ENCODE data around the gene PCBD2.

DNA sequence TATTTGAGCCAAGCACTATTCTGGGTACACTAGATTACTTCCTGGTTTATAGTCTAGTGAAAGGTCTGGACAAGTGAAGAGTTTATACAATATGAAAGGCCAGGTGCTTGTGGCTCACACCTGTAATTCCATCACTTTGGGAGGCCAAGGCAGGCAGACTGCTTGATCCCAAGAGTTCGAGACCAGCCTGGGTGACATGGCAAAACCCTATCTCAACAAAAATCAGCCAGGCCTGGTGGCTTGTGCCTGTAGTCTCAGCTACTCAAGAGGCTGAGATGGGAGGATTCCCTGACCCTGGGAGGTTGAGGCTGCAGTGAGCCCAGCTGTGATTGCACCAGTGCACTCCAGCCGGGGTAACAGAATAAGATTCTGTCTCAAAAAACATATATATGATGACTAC, 40.2 kb upstream of the PCBD2 start:
- no peak for TF ChIP-seq EZH2 (IDR thresholded peaks at IDR 0.05; ENCODE audit: borderline replicate concordance, low read length)
- TF ChIP-seq, protein P1, sequence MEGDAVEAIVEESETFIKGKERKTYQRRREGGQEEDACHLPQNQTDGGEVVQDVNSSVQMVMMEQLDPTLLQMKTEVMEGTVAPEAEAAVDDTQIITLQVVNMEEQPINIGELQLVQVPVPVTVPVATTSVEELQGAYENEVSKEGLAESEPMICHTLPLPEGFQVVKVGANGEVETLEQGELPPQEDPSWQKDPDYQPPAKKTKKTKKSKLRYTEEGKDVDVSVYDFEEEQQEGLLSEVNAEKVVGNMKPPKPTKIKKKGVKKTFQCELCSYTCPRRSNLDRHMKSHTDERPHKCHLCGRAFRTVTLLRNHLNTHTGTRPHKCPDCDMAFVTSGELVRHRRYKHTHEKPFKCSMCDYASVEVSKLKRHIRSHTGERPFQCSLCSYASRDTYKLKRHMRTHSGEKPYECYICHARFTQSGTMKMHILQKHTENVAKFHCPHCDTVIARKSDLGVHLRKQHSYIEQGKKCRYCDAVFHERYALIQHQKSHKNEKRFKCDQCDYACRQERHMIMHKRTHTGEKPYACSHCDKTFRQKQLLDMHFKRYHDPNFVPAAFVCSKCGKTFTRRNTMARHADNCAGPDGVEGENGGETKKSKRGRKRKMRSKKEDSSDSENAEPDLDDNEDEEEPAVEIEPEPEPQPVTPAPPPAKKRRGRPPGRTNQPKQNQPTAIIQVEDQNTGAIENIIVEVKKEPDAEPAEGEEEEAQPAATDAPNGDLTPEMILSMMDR (IDR thresholded peaks at IDR 0.05; ENCODE audit: low read length): no peak
